AG04450 (cell line): ENCODE measurements around the gene RFTN1. TPM values are rescaled to one million over a fixed set of nuclear protein-coding genes. Genes with fewer than 3 reads are reported as not detected.
A peak's percentile ranks its signal among the peaks of the same experiment; 100 is the strongest.

Experiments
- CTCF ChIA-PET: fragments of 300-600, 350-600 bp; formaldehyde crosslinking; extraction: SDS; loops from one replicate; lab custom pipeline; 2022; ENCODE audit warnings: antibody characterized with exemption, inconsistent platforms; lab: Charles Lee
- POLR2A ChIA-PET: fragments of 350-600 bp; formaldehyde crosslinking; extraction: SDS; loops from one replicate; lab custom pipeline; 2021; ENCODE audit warnings: antibody characterized with exemption, inconsistent platforms; lab: Yijun Ruan, JAX
- DNase-seq: peaks from one replicate; pipeline ENCODE4 v3.0.0-alpha.2; 2011; ENCODE audit warnings: low read depth, low spot score
- H3K27ac ChIP-seq: one replicate; pipeline ENCODE4 v1.5.1; 2012; ENCODE audit warnings: low read depth, low read length, control low read depth
- H3K27me3 ChIP-seq: one replicate; pipeline ENCODE4 v1.6.0; 2012; ENCODE audit warnings: low read length; ENCODE audit not compliant: control insufficient read depth, insufficient read depth
- H3K4me3 ChIP-seq: 2 replicates; pipeline ENCODE4 v1.5.1; 2011; ENCODE audit warnings: mild to moderate bottlenecking, low read depth, low read length, control low read depth
- H3K9me3 ChIP-seq: 2 replicates; pipeline ENCODE4 v1.5.1; 2012; ENCODE audit warnings: low read length; ENCODE audit not compliant: control insufficient read depth, insufficient read depth
- CTCF ChIP-seq: IDR thresholded peaks from 2 replicates; pipeline ENCODE4 v1.5.1; 2011; ENCODE audit warnings: low read depth, low read length, control low read depth, inconsistent platforms
- polyA plus RNA-seq: library from polyadenylated mRNA; depleted of rRNA; stranded (reverse); fragments of >200 nt; gene quantifications from 2 replicates; pipeline ENCODE4 v1.2.3, GENCODE V29; 2011

Gene RFTN1
- polyA plus RNA-seq, 1 experiment, result 97.3 TPM

DNA sequence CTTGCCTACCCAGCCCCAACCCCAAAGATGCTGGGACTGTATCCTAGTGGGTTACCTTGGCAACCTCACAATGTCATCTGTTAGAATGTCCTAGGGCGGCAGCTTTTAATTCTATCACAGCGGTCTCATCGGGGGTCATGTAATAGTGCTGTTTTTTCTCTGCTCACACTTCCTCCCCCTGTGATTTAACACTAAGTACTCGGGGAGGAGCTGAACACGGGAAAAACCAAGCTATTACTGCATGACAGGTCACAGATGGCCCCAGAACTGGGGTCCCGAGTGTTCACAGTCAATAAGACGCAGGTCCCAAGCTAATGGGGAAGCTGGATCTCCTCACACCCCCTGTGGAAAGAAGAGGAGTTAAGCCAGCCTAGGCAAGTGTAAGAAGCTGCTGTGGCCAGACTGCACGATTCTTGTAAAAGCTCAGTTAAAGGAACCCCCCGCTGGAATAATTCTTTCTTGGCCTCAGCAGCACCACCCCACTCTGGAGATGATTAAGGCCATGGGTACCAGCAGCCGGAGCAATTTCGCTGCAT lies 2.5 kb upstream of the RFTN1 start:
- no peaks in the 10 kb centered on the region for H3K27me3 ChIP-seq
- ChIA-PET POLR2A (interaction anchor here (0.8 to 1.0 kb wide), 2 partner anchors 14 to 226 kb away, joined by 3 read pairs; no protein-coding TSS in a partner anchor), CTCF (interaction anchor here (0.7 to 4.8 kb wide), 19 partner anchors 10 to 250 kb away, joined by 3 to 76 read pairs (median 4); no protein-coding TSS in a partner anchor)
- H3K27ac ChIP-seq, result no peak overlapping the region
- H3K9me3 ChIP-seq, result peaks cover 5% of the 10 kb centered on the region; the same call in 1 of the 2 replicates
- TF ChIP-seq CTCF, result no peak
- H3K4me3 ChIP-seq, result no peak overlapping the region
- no peak for DNase-seq

GRCh38 chr3:16514755-16515353 lies 1.4 kb upstream of the RFTN1 start:
- ChIA-PET CTCF (interaction anchor here (1.0 to 4.8 kb wide), 2 partner anchors 36 to 224 kb away, joined by 3 to 76 read pairs; no protein-coding TSS in a partner anchor), POLR2A (interaction anchor here (1.0 kb wide), 1 partner anchor 58 kb away, joined by 3 read pairs; no protein-coding TSS in a partner anchor)
- TF ChIP-seq CTCF, result no peak
- Histone ChIP-seq H3K27ac (no peak overlapping the region), H3K4me3 (no peak overlapping the region), H3K27me3 (no peaks in the 10 kb centered on the region), H3K9me3 (peaks cover 5% of the 10 kb centered on the region; the same call in 1 of the 2 replicates)
- DNase-seq, result no peak

- DNase-seq, result no peak
- peak overlapping the region; percentile 21 for H3K27ac ChIP-seq
- POLR2A ChIA-PET, result interaction anchor here (1.0 to 2.8 kb wide), 2 partner anchors 37 to 57 kb away, joined by 3 to 13 read pairs; no protein-coding TSS in a partner anchor
- peaks cover 5% of the 10 kb centered on the region; the same call in 1 of the 2 replicates for H3K9me3 ChIP-seq
- no peak for TF ChIP-seq CTCF
- CTCF ChIA-PET, result interaction anchor here (1.0 kb wide), 1 partner anchor 36 kb away, joined by 3 read pairs; no protein-coding TSS in a partner anchor
- peak overlapping the region; percentile 96 for H3K4me3 ChIP-seq
- no peaks in the 10 kb centered on the region for H3K27me3 ChIP-seq
These were observed 662 bp upstream of the RFTN1 start for GRCh38 chr3:16514021-16514700.

DNA sequence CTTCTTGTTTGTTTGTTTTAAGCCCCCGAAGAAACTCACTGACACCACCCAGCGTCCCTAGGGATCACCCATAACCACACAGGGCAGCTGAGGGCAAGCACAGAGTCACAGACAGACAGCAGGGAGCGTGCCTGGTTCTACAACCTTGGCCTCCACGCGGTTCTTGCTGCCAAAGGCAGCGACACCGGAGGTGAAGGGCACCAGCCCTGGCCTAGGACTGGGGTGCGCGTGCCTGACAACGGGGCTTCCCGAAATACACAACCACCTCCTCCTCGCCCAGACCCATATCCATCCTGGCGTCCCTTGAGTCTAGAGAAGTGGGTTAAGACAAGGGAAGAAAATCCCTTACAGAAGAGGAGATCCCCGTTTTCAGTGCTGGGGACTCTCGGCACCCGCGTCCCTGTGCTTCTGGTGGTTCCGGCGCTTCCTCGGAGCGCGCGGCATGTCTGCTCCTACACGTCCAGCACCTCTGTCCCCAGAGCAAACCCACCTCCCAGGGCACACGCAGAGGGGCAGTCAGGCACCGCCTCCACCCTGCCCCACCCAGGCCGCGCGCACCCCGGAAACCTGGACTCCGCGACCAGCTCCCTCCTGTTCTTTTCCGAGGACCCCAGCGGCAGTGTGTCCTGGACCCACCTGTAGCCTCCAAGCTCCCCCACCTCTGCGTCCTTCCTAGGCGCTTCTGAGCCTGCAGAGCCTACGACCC lies 911 bp downstream of the RFTN1 start:
- Histone ChIP-seq H3K4me3 (peak overlapping the region; percentile 96), H3K27me3 (no peaks in the 10 kb centered on the region), H3K27ac (peak overlapping the region; percentile 87), H3K9me3 (peaks cover 5% of the 10 kb centered on the region; the same call in 1 of the 2 replicates)
- no peak for DNase-seq
- ChIA-PET CTCF (interaction anchor here (0.8 to 1.3 kb wide), 5 partner anchors 36 to 222 kb away, joined by 3 to 4 read pairs (median 3); no protein-coding TSS in a partner anchor), POLR2A (interaction anchor here (1.0 to 2.8 kb wide), 2 partner anchors 10 to 36 kb away, joined by 3 to 13 read pairs; no protein-coding TSS in a partner anchor)
- no peak for TF ChIP-seq CTCF
